HG03175 (cell line): Measurements from ENCODE around the gene ZNF207.
"Not testable (repeated sequence)": the region's sequence is repeated elsewhere in the genome, so short reads cannot be mapped to it uniquely, and the experiment has no call there.

ENCODE experiments used
- ATAC-seq: cut with Tn5 transposase; IDR thresholded peaks from one replicate; pipeline ENCODE4 v1.9.1; 2021; ENCODE audit warnings: mild to moderate bottlenecking, moderate library complexity; ENCODE audit not compliant: unreplicated experiment

Gene ZNF207

GRCh38 chr17:32349854-32350665 lies at the start of gene ZNF207:
Gene ZNF207, plus strand, starts transcription at chr17:32350157. Its CDS starts 129 bp downstream, at chr17:32350286.
- ATAC-seq = peak; percentile 90

GRCh38 chr17:32302037-32302436 lies 47.9 kb upstream of the ZNF207 start:
- no peak for ATAC-seq

GRCh38 chr17:32302860-32303649 lies 46.9 kb upstream of the ZNF207 start:
- ATAC-seq = no peak

- no peak for ATAC-seq
Measured at GRCh38 chr17:32303781-32304288, 46.1 kb upstream of the ZNF207 start.

- no peak for ATAC-seq
Measured at GRCh38 chr17:32305049-32305448, 44.9 kb upstream of the ZNF207 start.

- ATAC-seq = no peak
Measured at GRCh38 chr17:32307658-32308057, 42.3 kb upstream of the ZNF207 start.

GRCh38 chr17:32311028-32311536 lies 38.9 kb upstream of the ZNF207 start:
- ATAC-seq = no peak

- no peak for ATAC-seq
Measured at GRCh38 chr17:32314636-32315035, 35.3 kb upstream of the ZNF207 start.

- no peak for ATAC-seq
Measured at GRCh38 chr17:32315171-32315570, 34.8 kb upstream of the ZNF207 start.

GRCh38 chr17:32316653-32317052 lies 33.3 kb upstream of the ZNF207 start:
- ATAC-seq = not testable (repeated sequence)

- no peak for ATAC-seq
Measured at GRCh38 chr17:32317353-32317752, 32.6 kb upstream of the ZNF207 start.

GRCh38 chr17:32318071-32318470 lies 31.9 kb upstream of the ZNF207 start:
- no peak for ATAC-seq

GRCh38 chr17:32319548-32319905 lies 30.4 kb upstream of the ZNF207 start:
- peak; percentile 74 for ATAC-seq

- not testable (repeated sequence) for ATAC-seq
Measured at GRCh38 chr17:32320080-32320479, 29.9 kb upstream of the ZNF207 start.

GRCh38 chr17:32320847-32321246 lies 29.1 kb upstream of the ZNF207 start:
- no peak for ATAC-seq

- ATAC-seq = no peak
Measured at GRCh38 chr17:32323046-32323445, 26.9 kb upstream of the ZNF207 start.

- ATAC-seq = no peak
Measured at GRCh38 chr17:32323811-32324491, 26.0 kb upstream of the ZNF207 start.

- no peak for ATAC-seq
Measured at GRCh38 chr17:32327911-32328310, 22.0 kb upstream of the ZNF207 start.

GRCh38 chr17:32330147-32330546 lies 19.8 kb upstream of the ZNF207 start:
- no peak for ATAC-seq

- no peak for ATAC-seq
Measured at GRCh38 chr17:32331243-32332040, 18.5 kb upstream of the ZNF207 start.
